8988T (cell line): ENCODE results near the gene KIAA1210.

ENCODE experiments used
- DNase-seq: peaks from one replicate; pipeline ENCODE4 v3.0.0; 2011

Gene KIAA1210

GRCh38 chrX:119089619-119090018 lies 38.0 kb downstream of the KIAA1210 start:
- no peak for DNase-seq

- no peak for DNase-seq
Measured at GRCh38 chrX:119087121-119087520, 40.5 kb downstream of the KIAA1210 start.

- no peak for DNase-seq
Measured at GRCh38 chrX:119084766-119085165, 42.8 kb downstream of the KIAA1210 start.

GRCh38 chrX:119082278-119082677 lies 45.3 kb downstream of the KIAA1210 start:
- DNase-seq = no peak

- DNase-seq = no peak
Measured at GRCh38 chrX:119075270-119076025, 52.2 kb downstream of the KIAA1210 start.

- DNase-seq = no peak
Measured at GRCh38 chrX:119073911-119074310, 53.7 kb downstream of the KIAA1210 start.

GRCh38 chrX:119073200-119073905 lies 54.3 kb downstream of the KIAA1210 start:
- no peak for DNase-seq

GRCh38 chrX:119072744-119073143 lies 54.9 kb downstream of the KIAA1210 start, which contains the start of gene CT47C1:
TSS of gene CT47C1 (plus strand) at chrX:119072993. CDS start at chrX:119073226, 233 bp downstream.
- no peak for DNase-seq

- no peak for DNase-seq
Measured at GRCh38 chrX:119071381-119071780, 56.2 kb downstream of the KIAA1210 start.

GRCh38 chrX:119069762-119070161 lies 57.9 kb downstream of the KIAA1210 start:
- no peak for DNase-seq

GRCh38 chrX:119069128-119069527 lies 58.5 kb downstream of the KIAA1210 start:
- no peak for DNase-seq

- peak; percentile 37 for DNase-seq
Measured at GRCh38 chrX:119067023-119067739, 60.4 kb downstream of the KIAA1210 start.

- DNase-seq = no peak
Measured at GRCh38 chrX:119063428-119063827, 64.2 kb downstream of the KIAA1210 start.

GRCh38 chrX:119062750-119063374 lies 64.8 kb downstream of the KIAA1210 start:
- no peak for DNase-seq

GRCh38 chrX:119055687-119056086 lies 71.9 kb downstream of the KIAA1210 start:
- no peak for DNase-seq

- DNase-seq = no peak
Measured at GRCh38 chrX:119045884-119046283, 81.7 kb downstream of the KIAA1210 start.

GRCh38 chrX:119042996-119043395 lies 84.6 kb downstream of the KIAA1210 start:
- no peak for DNase-seq

- no peak for DNase-seq
Measured at GRCh38 chrX:119042040-119042439, 85.6 kb downstream of the KIAA1210 start.

- peak; percentile 29 for DNase-seq
Measured at GRCh38 chrX:119041175-119041574, 86.4 kb downstream of the KIAA1210 start.

- no peak for DNase-seq
Measured at GRCh38 chrX:119040432-119040831, 87.2 kb downstream of the KIAA1210 start.

GRCh38 chrX:119036107-119037029 lies 91.2 kb downstream of the KIAA1210 start:
- DNase-seq = no peak

GRCh38 chrX:119030990-119031389 lies 96.6 kb downstream of the KIAA1210 start:
- DNase-seq = no peak
